ENCODE measurements around the gene TP53BP2. TPM values are rescaled to one million over a fixed set of nuclear protein-coding genes. Genes with fewer than 3 reads are reported as not detected.
A peak's percentile ranks its signal among the peaks of the same experiment; 100 is the strongest.
"Not testable (repeated sequence)": the region's sequence is repeated elsewhere in the genome, so short reads cannot be mapped to it uniquely, and the experiment has no call there.

Gene TP53BP2
- polyA plus RNA-seq, 3 donors: 46.1 to 58.5 (median 56.1) TPM

DNA sequence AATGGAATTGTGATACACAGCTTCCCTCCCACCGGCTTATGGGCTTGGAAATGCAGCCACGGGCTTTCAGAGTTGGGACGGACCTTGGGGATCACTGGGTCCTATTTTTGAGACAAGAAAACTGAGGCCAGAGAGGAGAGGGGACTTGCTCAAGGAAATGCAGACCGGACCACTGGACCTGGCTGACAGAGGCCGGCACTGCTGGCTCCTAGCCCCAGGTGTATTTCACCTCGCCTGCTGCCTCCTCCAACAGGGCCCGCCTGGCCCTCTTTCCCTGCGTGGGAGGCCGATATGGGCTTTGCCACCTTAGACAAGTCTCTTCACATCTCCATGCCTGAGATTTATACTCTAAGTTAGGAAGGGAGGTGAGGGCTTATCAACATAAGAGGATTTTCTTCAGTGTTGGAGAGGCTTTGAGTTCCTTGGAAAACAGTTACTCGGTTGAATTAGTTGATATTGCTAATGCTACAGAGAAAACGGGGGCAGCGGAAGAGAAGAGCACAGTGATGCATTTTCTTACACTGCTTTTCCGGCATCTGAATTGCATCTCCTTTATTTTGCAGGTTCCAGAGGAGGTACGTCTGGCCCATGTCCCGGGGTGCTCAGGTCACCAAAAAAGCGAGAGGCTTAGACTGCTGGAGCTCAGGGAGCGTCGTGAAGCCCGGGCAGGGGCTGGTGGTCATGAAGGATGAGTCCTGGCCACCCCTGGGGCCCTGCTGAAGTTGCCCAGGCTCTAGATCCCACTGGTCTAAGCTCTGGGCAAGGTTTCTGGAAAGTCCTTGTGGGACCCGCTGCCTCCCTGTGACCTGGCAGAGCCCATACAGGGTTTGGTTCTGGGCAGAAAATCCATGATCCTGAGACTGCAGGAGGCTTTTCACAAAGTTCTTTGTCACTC lies 88.7 kb downstream of the TP53BP2 start:
- DNase-seq (ENCODE audit: extremely low read depth in 1 of 11, low read depth in 9 of 11, low spot score in 4 of 11): no peak

DNA sequence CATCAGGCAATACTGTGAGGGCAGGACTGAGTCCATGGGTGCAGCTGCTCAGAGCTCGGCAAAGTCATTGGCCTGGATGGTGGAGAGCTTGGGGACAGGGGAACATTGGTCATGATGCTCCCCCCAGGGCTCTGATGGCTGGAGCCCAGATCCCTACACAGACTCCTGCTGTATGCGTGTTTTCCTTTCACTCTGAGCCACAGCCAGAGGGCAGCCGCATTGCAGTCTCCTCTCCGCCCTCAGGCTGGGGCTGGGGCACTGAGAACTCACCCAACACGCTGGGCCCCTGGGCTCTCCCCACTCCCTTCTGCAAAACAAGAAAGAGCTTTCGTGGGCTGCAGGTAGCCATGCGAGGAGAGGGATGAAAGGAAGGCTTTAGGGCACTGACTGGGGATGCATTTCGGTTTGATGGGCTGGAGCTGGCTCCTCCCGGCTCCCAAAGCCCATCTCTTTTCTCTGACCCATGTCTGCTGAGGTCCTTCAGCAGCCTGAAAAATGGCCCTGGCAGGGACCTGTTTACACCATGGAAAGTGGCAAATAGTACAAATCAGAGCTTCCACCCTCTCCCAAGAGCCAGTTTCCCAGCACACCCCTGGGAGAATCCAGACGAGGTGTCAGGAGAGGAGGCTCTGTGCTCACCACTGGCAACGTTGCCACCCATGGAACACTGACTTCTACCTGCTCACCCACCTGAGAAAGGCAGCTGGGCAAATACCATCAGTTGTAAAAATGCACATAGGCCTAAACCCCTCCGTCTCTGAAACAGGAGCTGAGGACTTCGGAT lies 89.6 kb downstream of the TP53BP2 start:
- no peak for DNase-seq (ENCODE audit: extremely low read depth in 1 of 11, low read depth in 9 of 11, low spot score in 4 of 11)

DNA sequence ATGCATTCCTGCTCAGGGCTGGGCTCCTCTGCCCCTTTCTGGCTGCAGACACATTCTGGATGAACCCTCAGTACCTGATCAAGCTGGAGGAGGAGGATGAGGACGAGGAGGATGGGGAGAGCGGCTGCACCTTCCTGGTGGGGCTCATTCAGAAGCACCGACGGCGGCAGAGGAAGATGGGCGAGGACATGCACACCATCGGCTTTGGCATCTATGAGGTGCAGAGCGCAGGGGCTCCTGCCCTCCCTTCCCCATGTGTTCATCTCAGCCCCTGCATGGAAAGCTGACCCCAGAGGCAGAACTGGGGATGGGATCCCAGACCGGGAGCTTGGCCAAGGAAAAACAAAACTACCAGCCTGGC lies 90.3 kb downstream of the TP53BP2 start:
- DNase-seq (ENCODE audit: extremely low read depth in 1 of 11, low read depth in 9 of 11, low spot score in 4 of 11): no peak

DNA sequence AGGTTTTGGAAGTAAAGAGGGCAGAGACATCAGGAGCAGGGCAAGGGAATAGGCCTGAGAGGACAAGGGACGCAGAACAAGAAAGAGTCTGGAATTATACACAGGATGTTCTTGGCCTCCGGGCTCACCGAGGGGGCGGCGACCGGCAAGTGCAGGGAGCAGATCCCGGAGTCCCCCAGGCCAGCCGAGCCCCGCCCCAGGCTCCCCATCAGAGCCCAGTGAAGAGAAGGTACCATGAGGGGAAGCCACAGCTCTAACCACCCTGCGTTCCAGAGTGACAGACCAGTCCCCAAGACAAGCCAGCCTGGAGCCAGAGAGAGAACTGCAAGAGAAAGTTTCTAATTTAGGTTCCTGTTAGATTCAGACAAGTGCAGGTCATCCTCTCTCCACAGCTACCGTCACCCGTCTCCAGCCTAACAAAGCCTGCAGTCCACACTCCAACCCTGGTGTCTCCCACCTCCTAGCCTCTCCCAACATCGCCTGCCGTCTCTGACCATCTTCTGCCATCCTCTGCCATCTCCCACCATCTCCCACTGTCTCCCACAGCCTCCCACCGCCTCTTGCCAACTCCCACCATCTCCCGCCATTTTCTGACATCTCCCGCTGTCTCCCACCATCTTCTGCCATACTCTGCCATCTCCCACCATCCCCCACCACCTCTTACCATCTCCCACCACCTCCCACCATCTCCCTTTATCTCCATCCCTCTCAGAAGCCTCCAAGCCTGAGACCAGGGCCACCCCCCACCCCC lies 90.9 kb downstream of the TP53BP2 start:
- DNase-seq (ENCODE audit: extremely low read depth in 1 of 11, low read depth in 9 of 11, low spot score in 4 of 11): no peak

DNA sequence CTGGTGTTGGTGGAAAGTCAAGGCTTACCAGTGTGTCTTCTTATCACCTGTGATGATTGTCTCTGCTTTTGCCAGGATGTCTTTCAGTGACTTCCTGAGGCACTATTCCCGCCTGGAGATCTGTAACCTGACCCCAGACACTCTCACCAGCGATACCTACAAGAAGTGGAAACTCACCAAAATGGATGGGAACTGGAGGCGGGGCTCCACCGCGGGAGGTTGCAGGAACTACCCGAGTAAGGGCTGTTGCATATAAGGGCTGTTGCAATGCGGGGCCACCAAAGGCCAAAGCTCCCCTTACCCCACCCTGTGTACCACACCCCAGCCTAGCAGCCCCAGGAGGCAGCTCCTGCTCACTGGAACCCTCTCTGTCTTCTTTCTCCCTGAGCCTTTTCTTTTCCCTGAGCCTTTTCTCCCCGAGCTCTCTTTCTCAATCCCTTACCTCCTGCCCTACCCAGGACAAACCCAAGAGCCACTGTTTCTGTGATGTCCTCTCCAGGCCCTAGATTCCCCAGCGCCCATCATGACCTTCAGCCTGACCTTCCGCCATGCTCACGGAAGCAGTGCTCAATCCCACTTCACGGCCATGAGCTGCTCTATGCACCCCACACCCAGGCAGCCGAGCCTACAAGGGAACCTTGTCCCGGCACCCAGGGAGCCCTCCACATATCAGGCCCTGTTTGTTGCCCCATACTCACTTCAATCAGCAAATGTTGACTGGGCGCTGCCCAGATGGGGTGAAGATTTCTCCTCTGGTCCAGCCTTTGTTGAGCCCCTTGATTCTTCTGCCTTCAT lies 92.8 kb downstream of the TP53BP2 start:
- no peak for DNase-seq (ENCODE audit: extremely low read depth in 1 of 11, low read depth in 9 of 11, low spot score in 4 of 11)

DNA sequence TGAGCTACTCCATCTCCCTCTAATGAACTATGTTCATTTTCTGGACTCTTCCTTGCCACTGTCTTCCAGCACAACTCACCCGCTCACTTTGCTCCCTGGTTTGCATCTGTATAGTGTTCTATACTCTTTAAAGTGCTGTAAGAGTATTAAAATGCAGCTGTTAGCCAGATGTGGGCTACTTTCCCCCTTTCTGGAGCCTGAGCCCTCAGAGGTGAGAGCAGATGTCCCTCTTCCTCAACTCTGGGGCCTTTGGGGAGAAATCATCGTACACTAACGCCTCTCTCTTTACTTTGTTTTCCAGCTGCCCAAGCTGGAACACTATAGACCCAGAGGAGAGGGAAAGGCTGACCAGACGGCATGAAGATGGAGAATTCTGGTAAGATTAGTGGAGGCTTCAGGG lies 94.1 kb downstream of the TP53BP2 start:
- no peak for DNase-seq (ENCODE audit: extremely low read depth in 1 of 11, low read depth in 9 of 11, low spot score in 4 of 11)

DNA sequence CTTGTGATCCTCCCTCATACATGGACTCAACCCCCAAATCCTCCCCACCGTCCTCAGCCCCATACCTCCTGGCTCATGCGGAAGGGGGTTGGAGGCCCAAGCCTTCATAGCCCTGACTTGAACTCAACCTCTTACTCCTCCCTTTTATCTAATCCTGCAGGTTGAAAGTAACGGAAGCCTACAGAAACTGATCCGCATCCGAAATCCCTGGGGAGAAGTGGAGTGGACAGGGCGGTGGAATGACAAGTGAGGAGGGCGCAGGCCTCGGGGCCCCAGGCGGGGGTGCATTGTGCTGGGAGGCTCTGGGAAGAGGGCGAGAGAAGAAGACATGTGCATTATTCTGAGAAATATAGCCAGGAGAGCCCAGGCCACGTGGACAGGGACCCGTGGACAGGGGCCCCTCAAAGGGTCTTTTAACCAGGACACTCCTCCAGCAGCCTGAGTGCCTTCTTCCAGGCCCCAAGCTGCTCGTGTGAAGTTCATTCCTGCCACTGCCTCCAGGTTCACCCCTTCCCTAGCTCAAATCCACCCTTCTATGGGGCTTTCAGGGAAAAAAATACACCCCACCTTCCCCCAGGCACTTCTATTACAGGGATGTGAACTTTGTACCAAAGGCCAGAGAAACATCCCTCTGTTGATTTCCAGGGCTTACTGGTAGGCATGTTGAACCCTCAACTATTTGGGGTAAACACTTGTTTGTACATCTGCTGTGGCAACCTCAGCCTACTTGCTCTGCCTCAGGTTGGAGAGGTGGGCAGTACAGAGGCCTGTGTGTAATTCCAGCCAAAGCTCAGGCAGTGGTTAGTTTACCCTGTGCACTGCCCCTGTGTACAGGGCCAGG lies 94.8 kb downstream of the TP53BP2 start:
- DNase-seq (ENCODE audit: extremely low read depth in 1 of 11, low read depth in 9 of 11, low spot score in 4 of 11): no peak

DNA sequence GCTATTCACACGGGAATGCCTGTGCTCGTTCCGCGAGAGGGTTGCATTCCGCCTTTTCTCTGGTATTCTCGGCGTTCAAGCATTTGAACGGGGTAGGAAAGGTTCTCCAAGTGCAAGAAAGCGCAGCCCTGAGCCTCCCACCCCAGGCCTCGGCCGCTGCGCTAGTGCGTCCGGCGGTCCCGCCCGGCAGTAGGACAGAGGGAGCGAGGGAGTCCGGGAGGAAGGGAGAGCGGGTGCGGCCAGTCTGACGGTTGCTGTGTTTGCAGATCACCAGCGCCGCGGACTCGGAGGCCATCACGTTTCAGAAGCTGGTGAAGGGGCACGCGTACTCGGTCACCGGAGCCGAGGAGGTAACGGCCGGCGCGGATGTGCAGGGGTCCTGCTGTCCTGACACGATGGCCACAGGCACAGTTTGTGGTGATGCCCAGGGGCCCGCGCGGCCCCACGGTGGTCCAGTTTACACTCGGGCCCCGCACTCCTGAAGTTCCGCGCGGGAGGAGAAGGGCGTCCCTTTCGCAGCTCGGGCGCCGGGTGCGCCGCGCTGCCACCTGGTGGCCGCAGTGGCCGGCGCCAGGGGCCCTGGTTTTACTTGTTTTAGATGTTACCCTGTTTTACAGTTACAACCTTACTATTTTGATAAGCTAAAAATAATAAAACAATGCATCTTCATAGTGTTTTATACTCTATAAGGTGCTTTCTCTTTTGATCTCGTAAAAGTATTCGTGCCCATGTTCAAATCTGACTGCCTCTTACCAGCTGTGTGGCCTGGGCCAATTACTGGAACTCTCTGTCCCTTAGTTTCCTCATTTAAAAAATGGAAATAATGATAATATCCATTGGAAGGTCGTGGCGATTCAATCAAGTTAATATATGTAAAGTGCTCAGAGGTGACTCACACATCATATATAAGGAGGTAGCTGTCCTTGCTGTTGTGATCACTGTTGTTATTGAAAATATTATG lies 96.7 kb downstream of the TP53BP2 start:
- peak in 5 of 11 donors; percentile 48 to 64 (median 59) for DNase-seq (ENCODE audit: extremely low read depth in 1 of 11, low read depth in 9 of 11, low spot score in 4 of 11)

DNA sequence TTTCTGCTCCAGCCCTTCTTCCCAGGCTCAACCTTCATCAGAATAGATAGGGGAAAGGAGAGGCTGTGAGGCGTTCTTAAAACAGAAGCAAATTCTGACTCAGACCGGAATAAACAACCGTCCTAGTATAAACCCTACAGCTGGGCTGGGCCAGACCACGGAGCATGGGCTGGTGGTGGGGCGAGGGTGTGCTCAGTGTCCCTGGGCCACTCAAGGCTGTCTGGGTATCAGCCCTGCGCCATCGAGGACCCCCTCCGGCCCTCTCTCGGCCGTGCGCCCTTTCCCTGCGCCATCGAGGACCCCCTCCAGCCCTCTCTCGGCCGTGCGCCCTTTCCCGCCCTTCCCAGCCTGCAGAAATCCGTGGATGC lies 97.4 kb downstream of the TP53BP2 start:
- DNase-seq (ENCODE audit: extremely low read depth in 1 of 11, low read depth in 9 of 11, low spot score in 4 of 11): no peak

DNA sequence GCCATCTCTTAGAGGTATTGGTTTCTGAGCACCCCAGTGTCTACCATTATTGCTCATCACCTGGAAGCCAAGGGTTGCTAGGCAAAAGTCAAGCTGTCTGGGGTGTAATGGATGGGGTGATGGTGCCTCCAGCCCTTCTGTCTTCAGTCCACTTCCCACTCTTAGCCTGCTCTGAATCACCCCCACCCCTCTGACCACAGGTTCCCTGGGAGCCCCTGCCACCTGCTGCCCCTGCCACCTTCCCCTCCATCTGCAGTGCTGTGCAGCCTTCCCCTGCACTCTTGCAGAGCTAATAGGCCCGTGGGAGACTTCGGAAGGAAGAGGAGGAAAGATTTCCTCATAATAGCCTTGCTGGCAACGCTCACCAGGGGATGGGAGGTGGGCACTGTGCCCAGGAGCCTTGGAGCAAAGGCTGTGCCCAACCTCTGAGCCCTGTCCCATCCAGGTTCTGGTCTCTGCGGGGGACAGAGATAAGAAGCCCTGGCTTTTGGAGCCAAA lies 97.9 kb downstream of the TP53BP2 start:
- no peak for DNase-seq (ENCODE audit: extremely low read depth in 1 of 11, low read depth in 9 of 11, low spot score in 4 of 11)

DNA sequence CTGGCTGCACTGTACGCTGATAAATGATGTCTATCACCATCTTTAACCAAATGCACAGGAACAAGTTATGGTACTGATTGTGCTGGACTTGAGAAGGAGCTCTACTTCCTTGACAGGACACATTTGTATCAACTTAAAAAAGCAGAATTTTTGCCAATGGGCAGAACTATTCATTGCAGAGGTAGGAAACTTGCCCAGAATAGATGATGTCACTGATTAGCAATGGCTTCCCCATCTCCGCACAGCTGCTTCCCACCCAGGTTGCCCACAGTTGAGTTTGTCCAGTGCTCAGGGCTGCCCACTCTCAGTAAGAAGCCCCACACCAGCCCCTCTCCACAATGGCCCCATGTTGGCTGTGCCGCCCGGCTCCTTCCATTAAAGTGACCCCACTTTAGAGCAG lies 100.0 kb downstream of the TP53BP2 start:
- DNase-seq (ENCODE audit: extremely low read depth in 1 of 11, low read depth in 9 of 11, low spot score in 4 of 11): no peak

DNA sequence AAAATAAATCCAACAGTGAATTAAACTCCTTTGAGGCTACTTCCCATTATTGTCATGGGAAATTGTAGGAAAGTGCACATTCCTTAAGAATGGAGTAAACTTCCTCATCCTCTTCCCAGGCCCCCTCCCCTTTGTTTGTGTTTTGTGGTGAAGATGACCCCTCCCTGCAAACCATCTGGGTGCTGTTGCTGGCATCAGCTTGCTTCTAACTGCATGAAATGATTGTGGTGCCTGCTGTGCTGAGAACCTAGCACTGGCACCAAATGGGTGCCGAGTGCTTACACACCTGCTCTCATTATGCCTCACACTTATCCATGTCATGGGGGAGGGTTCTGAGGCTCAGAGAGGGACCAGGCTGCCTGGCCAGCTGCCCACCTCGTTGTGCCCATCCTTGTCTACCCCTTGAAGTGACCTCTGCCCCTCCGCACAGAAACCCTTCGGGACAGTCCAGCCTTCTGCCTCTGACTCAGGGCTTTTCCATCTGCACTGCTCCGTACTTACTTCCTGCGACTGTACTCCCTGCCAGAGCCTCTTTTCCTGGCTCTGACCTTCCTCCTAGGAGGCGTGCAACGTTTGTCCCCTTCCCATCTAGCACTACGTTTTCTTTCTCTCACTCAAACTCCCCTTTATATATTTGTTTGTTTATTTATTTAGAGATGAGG lies 102.8 kb downstream of the TP53BP2 start:
- DNase-seq (ENCODE audit: extremely low read depth in 1 of 11, low read depth in 9 of 11, low spot score in 4 of 11): no peak

DNA sequence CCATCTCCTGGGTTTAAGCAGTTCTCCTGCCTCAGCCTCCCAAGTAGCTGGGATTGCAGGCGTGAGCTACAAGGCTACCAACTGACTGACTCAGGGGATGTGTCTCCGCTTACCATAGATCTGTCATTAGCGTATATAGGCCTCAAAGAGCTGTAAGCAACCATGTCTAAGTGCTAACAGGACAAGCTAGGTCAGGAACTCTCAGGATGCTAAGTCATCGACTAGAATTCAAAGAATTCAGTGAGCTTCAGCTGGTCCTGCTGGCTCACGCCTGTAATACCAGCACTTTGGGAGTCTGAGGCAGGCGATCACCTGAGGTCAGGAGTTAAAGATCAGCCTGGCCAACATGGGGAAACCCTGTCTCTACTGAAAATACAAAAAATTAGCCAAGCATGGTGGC lies 103.9 kb downstream of the TP53BP2 start:
- no peak for DNase-seq (ENCODE audit: extremely low read depth in 1 of 11, low read depth in 9 of 11, low spot score in 4 of 11)

DNA sequence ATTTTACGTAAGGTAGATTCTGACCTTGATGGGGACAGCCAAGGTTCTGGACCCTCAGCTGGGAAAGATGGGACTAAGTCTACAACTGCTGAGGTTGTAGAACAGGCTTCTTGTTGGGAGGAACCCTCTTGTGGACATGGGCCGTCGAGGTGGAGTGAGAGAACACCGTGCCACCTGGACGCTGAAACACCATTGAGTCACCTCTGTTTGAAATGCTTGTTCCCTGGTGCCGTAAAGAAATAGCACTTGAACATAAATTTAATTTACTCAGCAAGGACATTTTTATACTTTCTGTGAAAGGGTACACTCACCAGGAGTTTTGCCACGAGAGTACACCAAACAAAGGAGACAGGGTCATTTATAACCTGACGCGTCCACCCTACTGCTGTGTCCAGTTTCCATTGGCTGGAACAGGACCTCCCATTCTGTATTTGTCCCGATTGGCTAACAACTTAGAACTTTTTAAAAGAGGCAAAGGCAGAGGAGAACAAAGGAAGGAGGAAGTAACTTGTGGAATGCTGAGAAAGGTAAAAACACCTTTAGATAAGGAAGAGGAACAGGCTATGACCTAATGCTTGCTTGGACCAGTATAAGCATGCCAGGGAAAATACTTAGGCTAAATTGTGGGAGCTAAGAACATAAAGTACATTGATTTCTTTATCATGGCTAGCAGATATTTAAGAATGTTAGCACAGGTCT lies 105.6 kb downstream of the TP53BP2 start:
- not testable (repeated sequence) for DNase-seq (ENCODE audit: extremely low read depth in 1 of 11, low read depth in 9 of 11, low spot score in 4 of 11)

DNA sequence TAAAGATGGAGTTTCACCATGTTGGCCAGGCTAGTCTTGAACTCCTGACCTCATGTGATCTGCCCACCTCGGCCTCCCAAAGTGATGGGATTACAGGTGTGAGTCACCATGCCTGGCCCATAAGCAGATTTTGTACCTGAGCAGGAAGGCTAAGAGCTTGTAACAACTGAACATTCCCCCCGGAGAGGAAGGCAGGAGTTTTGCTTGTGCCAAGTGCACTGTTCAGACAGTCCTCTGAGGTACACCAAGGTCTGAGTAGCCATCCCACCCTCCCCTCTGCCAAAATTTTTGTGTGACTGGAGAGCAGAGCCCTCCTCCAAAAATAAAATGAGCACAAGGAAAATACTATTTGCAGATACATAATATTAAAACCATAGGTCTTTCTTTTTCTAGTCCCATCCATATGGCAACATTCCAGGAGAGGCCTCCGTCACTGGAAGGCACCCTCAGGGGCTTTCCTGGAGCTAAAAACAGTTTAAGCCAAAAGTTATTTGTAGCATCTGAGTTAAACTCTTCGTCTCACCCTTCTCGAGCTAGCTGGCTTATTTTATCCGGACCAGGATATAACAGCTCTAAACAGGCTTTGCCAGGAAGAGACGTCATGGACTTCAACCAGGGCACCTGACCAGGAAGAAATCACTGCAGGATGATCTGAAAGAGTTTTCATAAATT lies 106.2 kb downstream of the TP53BP2 start:
- DNase-seq (ENCODE audit: extremely low read depth in 1 of 11, low read depth in 9 of 11, low spot score in 4 of 11): no peak
